Fibroblast of lung (primary cell): ENCODE data around the gene CRISP1.

Experiments used
- EZH2 ChIP-seq: IDR thresholded peaks from 2 replicates; pipeline ENCODE4 v1.5.1; 2012; ENCODE audit warnings: low read length, control low read depth, mild to moderate bottlenecking; ENCODE audit errors: missing control alignments
- TF ChIP-seq, protein P1 (sequence below), 2 donors: IDR thresholded peaks in 1 of 2; conservative IDR thresholded peaks in 1 of 2; 1 replicate in 1 of 2; 2 replicates in 1 of 2; pipeline ENCODE4 v1.5.1; 2011 to 2012; ENCODE audit warnings: low read length in 2 of 2, control low read depth in 1 of 2, inconsistent platforms in 1 of 2, low read depth in 1 of 2, mild to moderate bottlenecking in 1 of 2

GRCh38 chr6:49902856-49903255, 36.5 kb upstream of the CRISP1 start:
- no peak for TF ChIP-seq EZH2
- TF ChIP-seq, protein P1, sequence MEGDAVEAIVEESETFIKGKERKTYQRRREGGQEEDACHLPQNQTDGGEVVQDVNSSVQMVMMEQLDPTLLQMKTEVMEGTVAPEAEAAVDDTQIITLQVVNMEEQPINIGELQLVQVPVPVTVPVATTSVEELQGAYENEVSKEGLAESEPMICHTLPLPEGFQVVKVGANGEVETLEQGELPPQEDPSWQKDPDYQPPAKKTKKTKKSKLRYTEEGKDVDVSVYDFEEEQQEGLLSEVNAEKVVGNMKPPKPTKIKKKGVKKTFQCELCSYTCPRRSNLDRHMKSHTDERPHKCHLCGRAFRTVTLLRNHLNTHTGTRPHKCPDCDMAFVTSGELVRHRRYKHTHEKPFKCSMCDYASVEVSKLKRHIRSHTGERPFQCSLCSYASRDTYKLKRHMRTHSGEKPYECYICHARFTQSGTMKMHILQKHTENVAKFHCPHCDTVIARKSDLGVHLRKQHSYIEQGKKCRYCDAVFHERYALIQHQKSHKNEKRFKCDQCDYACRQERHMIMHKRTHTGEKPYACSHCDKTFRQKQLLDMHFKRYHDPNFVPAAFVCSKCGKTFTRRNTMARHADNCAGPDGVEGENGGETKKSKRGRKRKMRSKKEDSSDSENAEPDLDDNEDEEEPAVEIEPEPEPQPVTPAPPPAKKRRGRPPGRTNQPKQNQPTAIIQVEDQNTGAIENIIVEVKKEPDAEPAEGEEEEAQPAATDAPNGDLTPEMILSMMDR (conservative IDR thresholded peaks at IDR 0.05 in 1 of 2, IDR thresholded peaks at IDR 0.05 in 1 of 2; ENCODE audit: low read depth in 1 of 2, low read length in 2 of 2) = no peak
